CD4-positive, alpha-beta memory T cell (primary cell): Measurements from ENCODE around the gene MACO1. TPM values are rescaled to one million over a fixed set of nuclear protein-coding genes. Genes with fewer than 3 reads are reported as not detected.

Experiments used
- CTCF ChIA-PET: fragments of 350-600 bp; sonication (Branson Sonifier 250); formaldehyde crosslinking; loops from one replicate; lab custom pipeline; 2021; ENCODE audit warnings: inconsistent platforms; ENCODE audit not compliant: partially characterized antibody; lab: Charles Lee
- POLR2A ChIA-PET: fragments of 350-600 bp; sonication (Branson Sonifier 250); formaldehyde crosslinking; loops from one replicate; lab custom pipeline; 2021; ENCODE audit not compliant: partially characterized antibody; lab: Charles Lee
- DNase-seq, 5 donors: peaks; one replicate each; pipeline versions ENCODE4 v3.0.0 to v3.0.0-alpha.2; 2020 to 2022; ENCODE audit warnings: mixed read lengths in 1 of 5
- H3K27ac ChIP-seq: one replicate; pipeline ENCODE4 v1.7.0; 2013; ENCODE audit warnings: low read depth, low read length
- H3K27me3 ChIP-seq: 2 replicates; pipeline ENCODE4 v1.7.0; 2013; ENCODE audit warnings: mild to moderate bottlenecking, low read length, moderate library complexity; ENCODE audit not compliant: insufficient read depth
- H3K36me3 ChIP-seq: 2 replicates; pipeline ENCODE4 v1.7.0; 2013; ENCODE audit warnings: mild to moderate bottlenecking, low read length, moderate library complexity; ENCODE audit not compliant: insufficient read depth
- H3K4me1 ChIP-seq: 2 replicates; pipeline ENCODE4 v1.7.0; 2013; ENCODE audit warnings: mild to moderate bottlenecking, low read length, moderate library complexity; ENCODE audit not compliant: insufficient read depth
- H3K4me3 ChIP-seq, 2 donors: one replicate each; pipeline ENCODE4 v1.7.0; 2013; ENCODE audit warnings: low read length in 2 of 2, mild to moderate bottlenecking in 1 of 2
- H3K9me3 ChIP-seq, 2 donors: one replicate each; pipeline ENCODE4 v1.7.0; 2013; ENCODE audit warnings: low read length in 2 of 2, control low read depth in 1 of 2; ENCODE audit not compliant: control insufficient read depth in 1 of 2
- H3K27ac Mint-ChIP-seq, 7 donors: one replicate each; pipeline ENCODE4 v1.8.0; 2020 to 2021; ENCODE audit warnings: mixed read lengths in 7 of 7, mild to moderate bottlenecking in 6 of 7, inconsistent platforms in 3 of 7, moderate library complexity in 3 of 7
- H3K27me3 Mint-ChIP-seq, 2 donors: one replicate each; pipeline ENCODE4 v1.8.0; 2020 to 2021; ENCODE audit warnings: mixed read lengths in 2 of 2
- H3K36me3 Mint-ChIP-seq, 2 donors: one replicate each; pipeline ENCODE4 v1.8.0; 2020 to 2021; ENCODE audit warnings: mixed read lengths in 2 of 2, inconsistent platforms in 1 of 2, mild to moderate bottlenecking in 1 of 2
- H3K4me1 Mint-ChIP-seq, 4 donors: one replicate each; pipeline ENCODE4 v1.8.0; 2020 to 2021; ENCODE audit warnings: mixed read lengths in 4 of 4, mild to moderate bottlenecking in 1 of 4
- H3K4me3 Mint-ChIP-seq, 8 donors: one replicate each; pipeline ENCODE4 v1.8.0; 2020 to 2021; ENCODE audit warnings: mixed read lengths in 8 of 8, mild to moderate bottlenecking in 7 of 8, moderate library complexity in 6 of 8, inconsistent platforms in 3 of 8
- H3K9me3 Mint-ChIP-seq, 8 donors: one replicate each; pipeline ENCODE4 v1.8.0; 2020 to 2021; ENCODE audit warnings: mixed read lengths in 8 of 8, mild to moderate bottlenecking in 5 of 8, inconsistent platforms in 3 of 8, moderate library complexity in 1 of 8
- intact Hi-C: fragments of 100-400 bp; cut with micrococcal nuclease; formaldehyde crosslinking; loops from one replicate; pipeline ENCODE4 v1.15.1; 2023
- polyA plus RNA-seq, 2 donors: library from polyadenylated mRNA; unstranded; fragments of 300-500 nt; fragmentation: Illumina TruSeq; gene quantifications; one replicate each; pipeline ENCODE4 v1.2.3, GENCODE V29; 2021
- total RNA-seq, 2 experiments: library from RNA; stranded (reverse); gene quantifications; one replicate each; pipeline ENCODE4 v1.2.3, GENCODE V29; 2021

MACO1 gene
- total and polyA plus RNA-seq, 4 experiments from 2014 or later, result 3.1 to 20.6 (median 14.5) TPM

DNA sequence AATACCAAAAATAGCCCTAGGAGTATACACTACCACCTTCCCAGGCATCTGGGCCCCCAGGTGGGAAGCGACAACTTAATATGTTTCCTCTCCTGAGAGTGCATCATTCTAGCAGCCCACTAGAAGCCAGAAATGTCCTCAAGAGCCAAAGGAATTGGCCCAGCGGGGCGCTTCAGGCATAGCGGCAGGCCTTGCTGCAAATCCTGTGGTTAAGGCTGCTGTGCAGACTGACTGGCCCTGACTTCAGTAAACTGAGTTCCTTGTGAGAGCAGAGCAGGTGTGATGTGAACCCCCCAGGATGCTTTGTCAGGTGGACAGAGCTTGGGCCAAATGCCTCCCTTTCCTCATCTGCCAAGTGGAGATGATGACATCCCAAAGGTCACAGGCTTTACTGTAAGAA is 83.0 kb downstream of the MACO1 start:
- Histone ChIP-seq H3K9me3 (no peaks in the 10 kb centered on the region), H3K27me3 (no peaks in the 10 kb centered on the region), H3K4me3 (no peak overlapping the region), H3K27ac (no peak overlapping the region), H3K4me1 (no peaks in the 10 kb centered on the region), H3K36me3 (no peaks in the 10 kb centered on the region)
- H3K9me3 Mint-ChIP-seq, result peaks cover 0 to 6% (median 0%) of the 10 kb centered on the region in 8 donors
- no peak for DNase-seq
- intact Hi-C loops, result no loop called here
- peaks cover 0 to 2% of the 10 kb centered on the region in 2 donors for H3K27me3 Mint-ChIP-seq
- POLR2A ChIA-PET, result interaction anchor here (1.1 kb wide), 1 partner anchor 26 kb away, joined by 5 read pairs; no protein-coding TSS in a partner anchor
- no peak overlapping the region for H3K4me3 Mint-ChIP-seq
- CTCF ChIA-PET, result interaction anchor here (0.9 to 2.3 kb wide), 4 partner anchors 10 to 36 kb away, joined by 3 to 6 read pairs (median 4); no protein-coding TSS in a partner anchor
- H3K27ac Mint-ChIP-seq, result peak overlapping the region in 1 of 7 donors; percentile 17
- no peaks in the 10 kb centered on the region for H3K4me1 Mint-ChIP-seq
- H3K36me3 Mint-ChIP-seq, result no peaks in the 10 kb centered on the region

DNA sequence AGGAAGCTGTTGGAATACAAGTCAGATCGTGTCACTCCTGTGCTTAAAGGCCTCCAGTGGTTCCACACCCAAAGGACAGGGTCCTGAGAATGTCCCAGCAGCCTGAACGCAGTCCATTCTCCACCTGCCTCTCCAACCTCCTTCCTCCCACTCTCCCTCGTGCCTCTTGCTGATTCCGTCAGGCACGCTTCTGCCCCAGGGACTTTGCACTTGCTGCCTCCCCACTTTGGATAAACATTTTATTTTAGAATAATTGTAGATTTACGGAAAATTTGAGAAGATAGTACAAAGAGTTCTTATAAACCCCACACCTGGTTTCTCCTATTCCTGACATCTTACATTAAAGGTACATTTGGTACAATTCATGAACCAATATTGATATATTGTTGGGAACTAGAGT is 84.3 kb downstream of the MACO1 start:
- peaks cover 0 to 2% of the 10 kb centered on the region in 2 donors for H3K27me3 Mint-ChIP-seq
- DNase-seq, result no peak

DNA sequence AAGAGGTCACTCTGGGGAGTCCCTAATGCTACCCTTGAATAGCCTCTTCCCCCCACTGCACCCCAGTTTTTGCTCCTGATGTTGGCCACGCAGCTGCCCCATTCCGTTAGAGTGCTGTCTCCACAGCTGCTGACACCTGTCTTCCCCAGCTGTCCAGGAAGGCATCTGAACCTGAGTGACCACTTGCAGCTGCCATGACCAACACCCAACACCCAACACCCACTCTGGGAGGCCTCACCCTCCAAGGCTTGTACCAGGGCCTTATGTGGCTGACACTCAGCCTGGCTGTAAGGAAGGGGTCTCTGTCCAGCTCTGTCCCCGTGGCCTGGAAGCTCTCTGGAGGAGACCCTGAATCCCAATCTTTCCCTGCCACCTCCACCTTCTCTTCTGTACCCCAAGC is 86.0 kb downstream of the MACO1 start:
- no peaks in the 10 kb centered on the region for H3K36me3 ChIP-seq
- H3K27ac Mint-ChIP-seq, result no peak overlapping the region
- H3K27ac ChIP-seq, result no peak overlapping the region
- DNase-seq, result no peak
- POLR2A ChIA-PET, result interaction anchor here (0.6 kb wide), 1 partner anchor 285 kb away, joined by 3 read pairs; no protein-coding TSS in a partner anchor
- H3K4me1 Mint-ChIP-seq, result peaks cover 5 to 10% (median 8%) of the 10 kb centered on the region in 4 donors
- no peaks in the 10 kb centered on the region for H3K9me3 ChIP-seq
- intact Hi-C loops, result no loop called here
- peaks cover 5% of the 10 kb centered on the region for H3K4me1 ChIP-seq
- CTCF ChIA-PET, result interaction anchor here (0.9 to 9.3 kb wide), 5 partner anchors 13 to 293 kb away, joined by 4 to 236 read pairs (median 4); no protein-coding TSS in a partner anchor
- peaks cover 0 to 2% of the 10 kb centered on the region in 2 donors for H3K27me3 Mint-ChIP-seq
- no peaks in the 10 kb centered on the region for H3K36me3 Mint-ChIP-seq
- H3K9me3 Mint-ChIP-seq, result peaks cover 0 to 6% (median 0%) of the 10 kb centered on the region in 8 donors
- no peak overlapping the region for H3K4me3 Mint-ChIP-seq
- no peak overlapping the region for H3K4me3 ChIP-seq
- H3K27me3 ChIP-seq, result no peaks in the 10 kb centered on the region

More for the DNA sequence above, 84.3 kb downstream of the MACO1 start:
- Histone ChIP-seq H3K4me1 (no peaks in the 10 kb centered on the region), H3K36me3 (no peaks in the 10 kb centered on the region), H3K27ac (no peak overlapping the region), H3K9me3 (no peaks in the 10 kb centered on the region), H3K27me3 (no peaks in the 10 kb centered on the region), H3K4me3 (no peak overlapping the region)
- POLR2A ChIA-PET, result no interaction called here
- H3K36me3 Mint-ChIP-seq, result no peaks in the 10 kb centered on the region
- no peak overlapping the region for H3K4me3 Mint-ChIP-seq
- CTCF ChIA-PET, result interaction anchor here (9.3 kb wide), 1 partner anchor 11 kb away, joined by 236 read pairs; no protein-coding TSS in a partner anchor
- peaks cover 0 to 6% (median 0%) of the 10 kb centered on the region in 8 donors for H3K9me3 Mint-ChIP-seq
- peaks cover 0 to 1% (median 0%) of the 10 kb centered on the region in 4 donors for H3K4me1 Mint-ChIP-seq
- H3K27ac Mint-ChIP-seq, result no peak overlapping the region
- intact Hi-C loops, result no loop called here

DNA sequence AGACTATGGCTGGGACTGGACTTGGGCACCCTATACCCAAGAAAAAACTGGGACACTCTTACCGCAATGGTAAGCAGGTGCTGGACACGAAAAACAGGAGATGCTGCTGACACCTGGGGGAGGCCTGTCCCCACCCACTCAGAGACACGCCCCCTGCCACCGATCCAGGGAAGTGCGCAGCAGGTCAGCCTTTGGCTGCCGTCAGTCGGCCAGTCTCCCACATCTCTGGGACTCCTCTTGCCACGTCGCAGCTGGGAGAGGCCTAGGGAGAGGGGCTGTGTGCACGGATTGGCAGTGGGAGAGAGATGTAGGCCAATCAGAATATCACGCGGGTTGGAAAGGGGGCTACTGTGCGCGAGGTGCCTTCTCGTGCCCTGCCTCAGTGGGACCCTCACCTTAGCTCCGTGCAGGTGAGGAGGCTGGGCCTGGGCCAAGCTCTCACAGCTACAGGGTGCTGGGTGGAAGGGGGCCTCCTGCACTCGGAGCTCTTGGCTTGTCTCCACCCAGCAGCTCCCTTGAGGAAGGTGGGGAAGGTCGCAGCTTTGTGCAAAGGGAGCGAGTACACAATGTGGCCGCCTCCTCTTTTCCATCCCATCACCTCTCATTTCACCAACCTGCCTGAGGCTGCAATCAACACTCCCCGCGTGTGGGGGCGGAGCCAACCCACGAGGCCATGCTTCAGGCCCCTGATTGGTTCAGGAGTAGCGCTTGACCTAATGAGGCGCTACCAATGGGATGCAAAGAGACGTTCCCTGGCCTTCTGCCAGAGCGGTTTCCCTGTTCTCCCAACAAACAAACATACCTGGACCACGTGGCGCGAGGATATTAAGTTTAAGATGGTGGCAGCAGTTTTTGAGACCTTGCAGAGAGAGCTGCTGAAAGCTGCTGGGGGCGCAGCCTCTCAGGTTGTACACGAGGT is 87.0 kb downstream of the MACO1 start:
- Mint-ChIP-seq H3K36me3 (no peaks in the 10 kb centered on the region), H3K4me1 (peaks cover 5 to 10% (median 8%) of the 10 kb centered on the region in 4 donors), H3K4me3 (no peak overlapping the region), H3K27ac (peak overlapping the region in 1 of 7 donors; percentile 9), H3K27me3 (peaks cover 0 to 2% of the 10 kb centered on the region in 2 donors), H3K9me3 (peaks cover 0 to 6% (median 0%) of the 10 kb centered on the region in 8 donors)
- ChIA-PET CTCF (interaction anchor here (9.3 kb wide), 1 partner anchor 14 kb away, joined by 236 read pairs; no protein-coding TSS in a partner anchor), POLR2A (interaction anchor here (0.6 to 3.3 kb wide), 2 partner anchors 13 to 284 kb away, joined by 3 to 31 read pairs; no protein-coding TSS in a partner anchor)
- intact Hi-C loops, result no loop called here
- H3K4me3 ChIP-seq, result no peak overlapping the region
- no peak for DNase-seq
- H3K27ac ChIP-seq, result no peak overlapping the region
- H3K36me3 ChIP-seq, result no peaks in the 10 kb centered on the region
- H3K27me3 ChIP-seq, result no peaks in the 10 kb centered on the region
- no peaks in the 10 kb centered on the region for H3K9me3 ChIP-seq
- H3K4me1 ChIP-seq, result peaks cover 5% of the 10 kb centered on the region

DNA sequence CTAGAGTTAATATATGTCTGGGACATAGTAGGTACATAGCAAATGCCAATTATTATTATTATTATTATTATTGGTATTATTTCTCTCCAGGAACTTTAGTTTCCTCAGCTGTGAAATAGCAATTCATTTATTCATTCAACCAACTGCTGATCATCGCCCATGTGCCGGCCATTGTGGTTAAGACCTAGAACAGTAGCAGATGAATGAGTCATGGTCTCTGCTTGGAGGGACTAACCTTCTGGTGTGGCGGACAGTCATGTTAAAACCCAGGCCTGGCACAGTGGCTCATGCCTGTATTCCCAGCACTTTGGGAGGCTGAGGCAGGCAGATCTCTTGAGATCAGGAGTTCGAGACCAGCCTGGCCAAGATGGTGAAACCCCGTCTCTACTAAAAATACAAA is 88.9 kb downstream of the MACO1 start:
- no peaks in the 10 kb centered on the region for H3K9me3 ChIP-seq
- DNase-seq, result no peak
- H3K27me3 Mint-ChIP-seq, result peaks cover 0 to 2% of the 10 kb centered on the region in 2 donors
- peaks cover 5% of the 10 kb centered on the region for H3K4me1 ChIP-seq
- H3K27ac Mint-ChIP-seq, result no peak overlapping the region
- H3K27me3 ChIP-seq, result no peaks in the 10 kb centered on the region
- H3K36me3 Mint-ChIP-seq, result no peaks in the 10 kb centered on the region
- H3K4me3 Mint-ChIP-seq, result no peak overlapping the region
- no peak overlapping the region for H3K27ac ChIP-seq
- H3K9me3 Mint-ChIP-seq, result no peaks in the 10 kb centered on the region
- peaks cover 5 to 10% (median 8%) of the 10 kb centered on the region in 4 donors for H3K4me1 Mint-ChIP-seq
- H3K36me3 ChIP-seq, result no peaks in the 10 kb centered on the region
- intact Hi-C loops, result loop anchor here (1.0 kb wide), 3 partner anchors 15 to 291 kb away; no protein-coding TSS in a partner anchor
- H3K4me3 ChIP-seq, result no peak overlapping the region
- CTCF ChIA-PET, result interaction anchor here (0.7 to 9.3 kb wide), 15 partner anchors 9 to 292 kb away, joined by 3 to 236 read pairs (median 6); no protein-coding TSS in a partner anchor
- POLR2A ChIA-PET, result interaction anchor here (3.3 kb wide), 1 partner anchor 15 kb away, joined by 31 read pairs; no protein-coding TSS in a partner anchor

DNA sequence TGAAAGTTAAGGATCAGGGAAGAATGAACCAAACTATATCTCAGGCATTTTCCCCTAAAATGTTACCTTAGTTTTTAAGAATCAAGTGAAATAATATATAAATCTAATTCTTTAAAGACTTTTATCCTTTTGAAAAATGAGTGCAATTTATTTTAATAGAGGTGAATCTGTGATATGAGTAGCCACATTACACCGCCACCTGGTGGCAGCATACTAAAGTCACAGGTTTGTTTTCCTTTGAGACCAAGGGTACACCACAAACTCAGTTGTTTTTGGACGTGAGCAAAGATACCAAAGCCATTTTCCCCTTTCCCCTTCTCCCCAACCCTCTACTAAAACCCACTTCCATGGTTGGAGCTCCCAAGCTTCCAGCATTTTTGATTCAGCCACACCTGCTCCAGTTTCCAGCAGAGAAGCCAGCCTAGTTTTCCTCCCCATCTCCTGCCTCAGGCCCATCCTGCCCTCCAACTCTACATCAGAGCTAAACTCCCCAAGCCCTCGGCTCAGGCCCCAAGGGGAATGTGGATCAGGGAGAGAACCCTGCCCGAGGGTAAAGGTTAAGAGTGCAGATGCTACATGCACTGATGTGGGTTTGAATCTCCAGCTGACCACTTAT is 89.9 kb downstream of the MACO1 start:
- intact Hi-C loops, result loop anchor here (1.0 kb wide), 3 partner anchors 16 to 290 kb away; no protein-coding TSS in a partner anchor

More for the DNA sequence above, 89.9 kb downstream of the MACO1 start:
- no peaks in the 10 kb centered on the region for H3K9me3 ChIP-seq
- DNase-seq, result peak; percentile 61 to 66 (median 62)
- no peaks in the 10 kb centered on the region for H3K27me3 ChIP-seq
- H3K27ac Mint-ChIP-seq, result peak overlapping the region in 5 of 7 donors; percentile 68 to 84 (median 78)
- no peaks in the 10 kb centered on the region for H3K36me3 Mint-ChIP-seq
- peaks cover 5% of the 10 kb centered on the region for H3K4me1 ChIP-seq
- no peaks in the 10 kb centered on the region for H3K36me3 ChIP-seq
- H3K4me3 ChIP-seq, result no peak overlapping the region
- CTCF ChIA-PET, result interaction anchor here (0.7 to 9.3 kb wide), 30 partner anchors 8 to 291 kb away, joined by 3 to 236 read pairs (median 4); partner anchors contain the start of gene LDLRAP1
- peaks cover 6 to 10% (median 8%) of the 10 kb centered on the region in 4 donors for H3K4me1 Mint-ChIP-seq
- H3K4me3 Mint-ChIP-seq, result no peak overlapping the region
- H3K27ac ChIP-seq, result no peak overlapping the region
- peaks cover 0 to 2% of the 10 kb centered on the region in 2 donors for H3K27me3 Mint-ChIP-seq
- peaks cover 0 to 4% (median 0%) of the 10 kb centered on the region in 8 donors for H3K9me3 Mint-ChIP-seq
- POLR2A ChIA-PET, result interaction anchor here (0.8 to 3.3 kb wide), 6 partner anchors 15 to 290 kb away, joined by 3 to 31 read pairs (median 4); partner anchors contain the start of genes MACO1 and SELENON
